Neutrophil (primary cell): ENCODE results near the gene WDR27.

Experiments used
- H3K27ac ChIP-seq: fragments of 200-600 bp; sonication (generic); 2 replicates; pipeline ENCODE4 v1.5.1; 2016; ENCODE audit warnings: mild to moderate bottlenecking, moderate library complexity
- H3K27me3 ChIP-seq: fragments of 200-600 bp; sonication (generic); 2 replicates; pipeline ENCODE4 v1.6.0; 2016; ENCODE audit warnings: mild to moderate bottlenecking
- H3K36me3 ChIP-seq: fragments of 200-600 bp; sonication (generic); 2 replicates; pipeline ENCODE4 v1.5.1; 2017
- H3K4me1 ChIP-seq, 2 experiments: fragments of 200-600 bp in 1 of 2; sonication (generic) in 1 of 2; 1 replicate in 1 of 2; 2 replicates in 1 of 2; pipeline versions ENCODE4 v1.5.1 to v1.6.1; 2013 to 2016; ENCODE audit warnings: low read depth in 1 of 2, low read length in 1 of 2, mild to moderate bottlenecking in 1 of 2, moderate library complexity in 1 of 2; ENCODE audit not compliant: control insufficient read depth in 1 of 2, insufficient read depth in 1 of 2
- H3K4me3 ChIP-seq, 2 experiments: fragments of 200-600 bp in 1 of 2; sonication (generic) in 1 of 2; 1 replicate in 1 of 2; 2 replicates in 1 of 2; pipeline ENCODE4 v1.5.1; 2013 to 2016; ENCODE audit warnings: low read depth in 1 of 2, low read length in 1 of 2, mild to moderate bottlenecking in 1 of 2, moderate library complexity in 1 of 2
- H3K9me3 ChIP-seq: fragments of 200-600 bp; sonication (generic); 2 replicates; pipeline ENCODE4 v1.5.1; 2016
- CTCF ChIP-seq: fragments of 200-600 bp; sonication (generic); IDR thresholded peaks from 2 replicates; pipeline ENCODE4 v1.5.1; 2016; ENCODE audit warnings: antibody characterized with exemption

WDR27 gene

GRCh38 chr6:169529931-169530751 is 171.7 kb downstream of the WDR27 start:
- no peak for TF ChIP-seq CTCF
- Histone ChIP-seq H3K9me3 (no peaks in the 10 kb centered on the region), H3K4me3 (no peak overlapping the region), H3K27ac (no peak overlapping the region), H3K36me3 (no peaks in the 10 kb centered on the region), H3K4me1 (no peaks in the 10 kb centered on the region), H3K27me3 (no peaks in the 10 kb centered on the region)

- no peaks in the 10 kb centered on the region for H3K9me3 ChIP-seq
- no peak for TF ChIP-seq CTCF
- H3K4me1 ChIP-seq, result no peaks in the 10 kb centered on the region
- H3K36me3 ChIP-seq, result no peaks in the 10 kb centered on the region
- no peak overlapping the region for H3K4me3 ChIP-seq
- H3K27ac ChIP-seq, result no peak overlapping the region
- no peaks in the 10 kb centered on the region for H3K27me3 ChIP-seq
Measured at GRCh38 chr6:169528755-169529154, 173.1 kb downstream of the WDR27 start.

- Histone ChIP-seq H3K9me3 (no peaks in the 10 kb centered on the region), H3K4me3 (no peak overlapping the region), H3K27ac (no peak overlapping the region), H3K27me3 (no peaks in the 10 kb centered on the region), H3K4me1 (no peaks in the 10 kb centered on the region), H3K36me3 (no peaks in the 10 kb centered on the region)
- no peak for TF ChIP-seq CTCF
Measured at GRCh38 chr6:169527306-169527705, 174.5 kb downstream of the WDR27 start.

- Histone ChIP-seq H3K27ac (no peak overlapping the region), H3K27me3 (no peaks in the 10 kb centered on the region), H3K4me1 (no peaks in the 10 kb centered on the region), H3K9me3 (no peaks in the 10 kb centered on the region), H3K4me3 (no peak overlapping the region), H3K36me3 (no peaks in the 10 kb centered on the region)
- TF ChIP-seq CTCF, result no peak
Measured at GRCh38 chr6:169521825-169522224, 180.0 kb downstream of the WDR27 start.

GRCh38 chr6:169520104-169520503 is 181.7 kb downstream of the WDR27 start:
- TF ChIP-seq CTCF, result no peak
- Histone ChIP-seq H3K9me3 (no peaks in the 10 kb centered on the region), H3K27ac (no peak overlapping the region)

More at GRCh38 chr6:169520104-169520503, 181.7 kb downstream of the WDR27 start:
- Histone ChIP-seq H3K4me3 (no peak overlapping the region), H3K36me3 (no peaks in the 10 kb centered on the region), H3K27me3 (no peaks in the 10 kb centered on the region), H3K4me1 (no peaks in the 10 kb centered on the region)
